Measurements from ENCODE around the gene TMEM120B.

Gene TMEM120B

DNA sequence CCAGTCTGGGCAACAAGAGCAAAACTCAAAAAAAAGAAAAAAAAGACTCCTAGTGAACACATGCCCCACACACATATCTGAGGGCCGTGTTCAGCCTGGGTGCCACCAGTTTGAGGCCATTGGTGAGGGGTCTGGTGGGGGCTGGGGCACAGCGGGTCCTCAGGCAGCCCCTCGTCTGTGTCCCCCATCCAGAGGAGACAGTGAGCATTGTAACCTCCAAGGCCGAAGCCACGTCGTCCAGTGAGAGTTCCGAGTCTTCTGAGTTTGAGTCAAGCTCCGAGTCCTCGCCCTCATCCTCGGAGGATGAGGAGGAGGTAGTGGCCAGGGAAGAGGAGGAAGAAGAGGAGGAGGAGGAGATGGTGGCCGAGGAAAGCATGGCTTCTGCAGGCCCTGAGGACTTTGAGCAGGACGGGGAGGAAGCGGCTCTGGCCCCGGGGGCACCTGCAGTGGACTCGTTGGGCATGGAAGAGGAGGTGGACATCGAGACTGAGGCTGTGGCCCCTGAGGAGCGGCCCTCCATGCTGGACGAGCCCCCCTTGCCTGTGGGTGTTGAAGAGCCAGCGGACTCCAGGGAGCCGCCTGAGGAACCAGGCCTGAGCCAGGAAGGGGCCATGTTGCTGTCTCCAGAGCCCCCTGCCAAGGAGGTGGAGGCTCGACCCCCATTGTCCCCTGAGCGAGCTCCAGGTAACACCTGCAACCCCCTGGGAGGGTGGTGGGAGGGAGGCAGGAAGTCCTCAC, 106.8 kb downstream of the TMEM120B start:
- DNase-seq (ENCODE audit: low spot score) (peak; percentile 58), ATAC-seq (ENCODE audit: low read depth) (no peak)
- Histone ChIP-seq H3K4me1 (ENCODE audit: insufficient read depth, poor library complexity, severe bottlenecking) (no peaks in the 10 kb centered on the region), H3K27ac (ENCODE audit: poor library complexity, severe bottlenecking) (no peak overlapping the region), H3K36me3 (ENCODE audit: low read depth) (peaks cover 64% of the 10 kb centered on the region), H3K4me3 (ENCODE audit: severe bottlenecking) (no peak overlapping the region), H3K27me3 (ENCODE audit: insufficient read depth, poor library complexity, severe bottlenecking) (no peaks in the 10 kb centered on the region), H3K9me3 (ENCODE audit: severe bottlenecking) (no peaks in the 10 kb centered on the region)
- TF ChIP-seq, protein P1, sequence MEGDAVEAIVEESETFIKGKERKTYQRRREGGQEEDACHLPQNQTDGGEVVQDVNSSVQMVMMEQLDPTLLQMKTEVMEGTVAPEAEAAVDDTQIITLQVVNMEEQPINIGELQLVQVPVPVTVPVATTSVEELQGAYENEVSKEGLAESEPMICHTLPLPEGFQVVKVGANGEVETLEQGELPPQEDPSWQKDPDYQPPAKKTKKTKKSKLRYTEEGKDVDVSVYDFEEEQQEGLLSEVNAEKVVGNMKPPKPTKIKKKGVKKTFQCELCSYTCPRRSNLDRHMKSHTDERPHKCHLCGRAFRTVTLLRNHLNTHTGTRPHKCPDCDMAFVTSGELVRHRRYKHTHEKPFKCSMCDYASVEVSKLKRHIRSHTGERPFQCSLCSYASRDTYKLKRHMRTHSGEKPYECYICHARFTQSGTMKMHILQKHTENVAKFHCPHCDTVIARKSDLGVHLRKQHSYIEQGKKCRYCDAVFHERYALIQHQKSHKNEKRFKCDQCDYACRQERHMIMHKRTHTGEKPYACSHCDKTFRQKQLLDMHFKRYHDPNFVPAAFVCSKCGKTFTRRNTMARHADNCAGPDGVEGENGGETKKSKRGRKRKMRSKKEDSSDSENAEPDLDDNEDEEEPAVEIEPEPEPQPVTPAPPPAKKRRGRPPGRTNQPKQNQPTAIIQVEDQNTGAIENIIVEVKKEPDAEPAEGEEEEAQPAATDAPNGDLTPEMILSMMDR (IDR thresholded peaks at IDR 0.05; ENCODE audit: poor library complexity, severe bottlenecking), result no peak

DNA sequence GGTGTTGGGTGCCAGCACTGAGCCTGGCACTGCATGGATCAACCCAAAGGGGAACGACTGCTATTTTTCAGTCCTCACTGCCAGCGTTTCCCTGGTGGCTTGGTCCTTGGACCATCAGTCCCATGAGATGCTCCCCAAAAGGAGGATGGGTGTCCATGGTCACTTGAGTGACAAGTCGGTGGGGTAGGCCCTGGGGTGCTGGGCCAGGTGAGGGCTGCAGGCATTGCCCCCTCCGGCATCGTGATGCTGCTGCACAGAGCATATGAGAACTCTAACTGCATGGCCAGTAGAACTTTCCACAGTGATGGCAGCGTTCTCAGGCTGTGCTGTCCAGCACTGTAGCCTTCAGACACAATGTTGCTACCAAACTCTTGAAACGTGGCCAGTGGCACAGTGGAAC, 107.5 kb downstream of the TMEM120B start:
- H3K4me1 ChIP-seq (ENCODE audit: insufficient read depth, poor library complexity, severe bottlenecking), result no peaks in the 10 kb centered on the region
- H3K27ac ChIP-seq (ENCODE audit: poor library complexity, severe bottlenecking), result no peak overlapping the region
- ATAC-seq (ENCODE audit: low read depth) (no peak), DNase-seq (ENCODE audit: low spot score) (no peak)
- no peaks in the 10 kb centered on the region for H3K27me3 ChIP-seq (ENCODE audit: insufficient read depth, poor library complexity, severe bottlenecking)
- peaks cover 57% of the 10 kb centered on the region for H3K36me3 ChIP-seq (ENCODE audit: low read depth)
- no peaks in the 10 kb centered on the region for H3K9me3 ChIP-seq (ENCODE audit: severe bottlenecking)
- H3K4me3 ChIP-seq (ENCODE audit: severe bottlenecking), result no peak overlapping the region
- TF ChIP-seq, protein P1 (IDR thresholded peaks at IDR 0.05; ENCODE audit: poor library complexity, severe bottlenecking), result no peak

DNA sequence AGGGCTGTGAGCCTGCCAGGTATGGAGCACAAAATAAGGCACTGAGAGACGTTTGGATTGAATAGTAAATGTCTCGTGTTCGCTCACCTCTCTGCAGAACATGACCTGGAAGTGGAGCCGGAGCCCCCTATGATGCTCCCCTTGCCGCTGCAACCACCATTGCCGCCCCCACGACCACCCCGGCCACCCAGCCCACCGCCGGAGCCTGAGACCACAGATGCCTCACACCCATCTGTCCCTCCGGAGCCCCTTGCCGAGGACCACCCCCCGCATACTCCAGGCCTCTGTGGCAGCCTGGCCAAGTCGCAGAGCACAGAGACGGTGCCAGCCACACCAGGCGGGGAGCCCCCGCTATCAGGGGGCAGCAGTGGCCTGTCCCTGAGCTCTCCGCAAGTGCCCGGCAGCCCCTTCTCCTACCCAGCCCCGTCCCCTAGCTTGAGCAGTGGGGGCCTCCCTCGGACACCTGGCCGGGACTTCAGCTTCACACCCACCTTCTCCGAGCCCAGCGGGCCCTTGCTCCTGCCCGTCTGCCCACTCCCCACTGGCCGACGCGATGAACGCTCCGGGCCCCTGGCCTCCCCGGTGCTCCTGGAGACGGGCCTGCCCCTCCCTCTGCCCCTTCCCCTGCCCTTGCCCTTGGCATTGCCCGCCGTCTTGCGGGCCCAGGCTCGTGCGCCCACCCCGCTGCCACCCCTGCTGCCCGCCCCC, 110.0 kb downstream of the TMEM120B start:
- H3K27ac ChIP-seq (ENCODE audit: poor library complexity, severe bottlenecking), result no peak overlapping the region
- H3K9me3 ChIP-seq (ENCODE audit: severe bottlenecking), result no peaks in the 10 kb centered on the region
- DNase-seq (ENCODE audit: low spot score), result peak; percentile 55
- ATAC-seq (ENCODE audit: low read depth), result no peak
- H3K27me3 ChIP-seq (ENCODE audit: insufficient read depth, poor library complexity, severe bottlenecking), result no peaks in the 10 kb centered on the region
- H3K4me1 ChIP-seq (ENCODE audit: insufficient read depth, poor library complexity, severe bottlenecking), result no peaks in the 10 kb centered on the region
- TF ChIP-seq, protein P1 (IDR thresholded peaks at IDR 0.05; ENCODE audit: poor library complexity, severe bottlenecking), result no peak
- peaks cover 53% of the 10 kb centered on the region for H3K36me3 ChIP-seq (ENCODE audit: low read depth)
- no peak overlapping the region for H3K4me3 ChIP-seq (ENCODE audit: severe bottlenecking)

DNA sequence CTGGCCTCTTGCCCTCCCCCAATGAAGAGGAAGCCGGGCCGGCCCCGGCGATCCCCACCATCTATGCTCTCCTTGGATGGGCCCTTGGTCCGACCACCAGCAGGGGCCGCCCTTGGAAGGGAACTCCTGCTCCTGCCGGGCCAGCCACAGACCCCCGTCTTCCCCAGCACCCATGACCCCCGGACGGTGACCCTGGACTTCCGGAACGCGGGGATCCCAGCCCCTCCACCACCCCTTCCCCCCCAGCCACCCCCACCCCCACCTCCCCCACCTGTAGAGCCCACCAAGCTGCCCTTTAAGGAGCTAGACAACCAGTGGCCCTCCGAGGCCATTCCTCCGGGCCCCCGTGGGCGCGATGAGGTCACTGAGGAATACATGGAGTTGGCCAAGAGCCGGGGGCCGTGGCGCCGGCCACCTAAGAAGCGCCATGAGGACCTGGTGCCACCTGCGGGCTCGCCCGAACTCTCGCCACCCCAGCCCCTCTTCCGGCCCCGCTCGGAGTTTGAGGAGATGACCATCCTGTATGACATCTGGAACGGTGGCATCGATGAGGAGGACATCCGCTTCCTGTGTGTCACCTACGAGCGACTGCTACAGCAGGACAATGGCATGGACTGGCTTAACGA, 110.7 kb downstream of the TMEM120B start:
- TF ChIP-seq, protein P1 (IDR thresholded peaks at IDR 0.05; ENCODE audit: poor library complexity, severe bottlenecking), result peak; percentile 8
- H3K4me1 ChIP-seq (ENCODE audit: insufficient read depth, poor library complexity, severe bottlenecking), result no peaks in the 10 kb centered on the region
- H3K27ac ChIP-seq (ENCODE audit: poor library complexity, severe bottlenecking), result no peak overlapping the region
- ATAC-seq (ENCODE audit: low read depth), result no peak
- no peaks in the 10 kb centered on the region for H3K9me3 ChIP-seq (ENCODE audit: severe bottlenecking)
- H3K4me3 ChIP-seq (ENCODE audit: severe bottlenecking), result no peak overlapping the region
- peak; percentile 66 for DNase-seq (ENCODE audit: low spot score)
- H3K27me3 ChIP-seq (ENCODE audit: insufficient read depth, poor library complexity, severe bottlenecking), result no peaks in the 10 kb centered on the region
- H3K36me3 ChIP-seq (ENCODE audit: low read depth), result peaks cover 53% of the 10 kb centered on the region
